IMR-90 (cell line): ENCODE measurements around the gene ATG101. TPM values are rescaled to one million over a fixed set of nuclear protein-coding genes. Genes with fewer than 3 reads are reported as not detected.

Experiments used
- ATAC-seq: fragments of 200-7000 bp; cut with Tn5 transposase; 2 replicates; pipeline ENCODE4 v1.9.1; 2020; ENCODE audit warnings: low read depth, mild to moderate bottlenecking, moderate library complexity
- BruUV-seq: library from RNA; stranded (reverse); fragments of 400-500 nt; replicated peaks from 2 replicates; lab custom pipeline; 2021; lab: Mats Ljungman, UMichigan
- CTCF ChIA-PET: fragments of 300-600 bp; formaldehyde crosslinking; extraction: SDS; loops from one replicate; lab custom pipeline; 2021; ENCODE audit warnings: antibody characterized with exemption; lab: Yijun Ruan, JAX
- POLR2A ChIA-PET: fragments of 300-600 bp; sonication (Branson Sonifier 250); formaldehyde crosslinking; loops from one replicate; lab custom pipeline; 2022; ENCODE audit warnings: antibody characterized with exemption; ENCODE audit not compliant: unreplicated experiment; lab: Charles Lee
- DNase-seq: peaks from one replicate; pipeline ENCODE4 v3.0.0; 2013
- H2AFZ ChIP-seq: replicated peaks from 2 replicates; pipeline ENCODE3; 2013; ENCODE audit warnings: low read length, mild to moderate bottlenecking; ENCODE audit not compliant: poor library complexity
- H2AK5ac ChIP-seq: 2 replicates; pipeline ENCODE4 v1.6.1; 2013; ENCODE audit warnings: low read depth, low read length, inconsistent platforms
- H2AK9ac ChIP-seq: replicated peaks from 2 replicates; pipeline ENCODE3; 2013; ENCODE audit warnings: mild to moderate bottlenecking, low read depth, low read length, moderate library complexity; ENCODE audit not compliant: poor library complexity
- H2BK120ac ChIP-seq: 2 replicates; pipeline ENCODE4 v1.6.1; 2013; ENCODE audit warnings: low read depth, low read length, inconsistent platforms
- H2BK15ac ChIP-seq: 3 replicates; pipeline ENCODE4 v1.6.1; 2013; ENCODE audit warnings: low read depth, low read length, inconsistent platforms
- H2BK20ac ChIP-seq: 2 replicates; pipeline ENCODE4 v1.6.1; 2013; ENCODE audit warnings: low read depth, mild to moderate bottlenecking, inconsistent platforms, low read length, moderate library complexity
- H2BK5ac ChIP-seq: 2 replicates; pipeline ENCODE4 v1.6.1; 2013; ENCODE audit warnings: mild to moderate bottlenecking, low read depth, low read length, inconsistent platforms; ENCODE audit not compliant: poor library complexity, severe bottlenecking
- H3K14ac ChIP-seq: replicated peaks from 2 replicates; pipeline ENCODE4 v1.6.1; 2013; ENCODE audit warnings: low read depth, low read length, inconsistent platforms
- H3K18ac ChIP-seq: 2 replicates; pipeline ENCODE4 v1.6.1; 2013; ENCODE audit warnings: low read depth, low read length, control low read depth
- H3K23ac ChIP-seq: 2 replicates; pipeline ENCODE4 v1.6.1; 2013; ENCODE audit warnings: low read depth, low read length, inconsistent platforms
- H3K27ac ChIP-seq: 2 replicates; pipeline ENCODE4 v1.5.1; 2013; ENCODE audit warnings: mild to moderate bottlenecking, control low read depth, low read length; ENCODE audit not compliant: insufficient read depth
- H3K27me3 ChIP-seq: 2 replicates; pipeline ENCODE4 v1.6.1; 2013; ENCODE audit warnings: low read length; ENCODE audit not compliant: control insufficient read depth, insufficient read depth
- H3K36me3 ChIP-seq: 2 replicates; pipeline ENCODE4 v1.6.1; 2013; ENCODE audit warnings: low read length, mixed read lengths; ENCODE audit not compliant: control insufficient read depth, insufficient read depth
- H3K4ac ChIP-seq: 2 replicates; pipeline ENCODE4 v1.6.1; 2013; ENCODE audit warnings: low read depth, low read length, inconsistent platforms
- H3K4me1 ChIP-seq: 2 replicates; pipeline ENCODE4 v1.6.1; 2013; ENCODE audit warnings: low read length, mixed read lengths; ENCODE audit not compliant: control insufficient read depth, insufficient read depth
- H3K4me2 ChIP-seq: 2 replicates; pipeline ENCODE4 v1.6.1; 2013; ENCODE audit warnings: low read depth, mild to moderate bottlenecking, control low read depth, low read length, moderate library complexity
- H3K4me3 ChIP-seq: 2 replicates; pipeline ENCODE4 v1.5.1; 2013; ENCODE audit warnings: low read depth, mild to moderate bottlenecking, control low read depth, low read length, moderate library complexity; ENCODE audit not compliant: insufficient read depth
- H3K56ac ChIP-seq: 2 replicates; pipeline ENCODE4 v1.6.1; 2013; ENCODE audit warnings: low read length, inconsistent platforms; ENCODE audit not compliant: insufficient read depth; ENCODE audit errors: extremely low read depth
- H3K79me1 ChIP-seq, 2 experiments: 2 replicates each; pipeline ENCODE4 v1.6.1; 2013; ENCODE audit warnings: low read length in 2 of 2, inconsistent platforms in 1 of 2, low read depth in 1 of 2
- H3K9ac ChIP-seq: 2 replicates; pipeline ENCODE4 v1.6.1; 2013; ENCODE audit warnings: low read depth, low read length, control low read depth
- H3K9me1 ChIP-seq: 2 replicates; pipeline ENCODE4 v1.6.1; 2013; ENCODE audit warnings: low read length, inconsistent platforms; ENCODE audit not compliant: insufficient read depth
- H3K9me3 ChIP-seq: 2 replicates; pipeline ENCODE4 v1.6.1; 2013; ENCODE audit warnings: low read length; ENCODE audit not compliant: control insufficient read depth, insufficient read depth
- H4K20me1 ChIP-seq: 2 replicates; pipeline ENCODE4 v1.6.1; 2013; ENCODE audit warnings: low read length, inconsistent platforms; ENCODE audit not compliant: insufficient read depth
- H4K5ac ChIP-seq: 2 replicates; pipeline ENCODE4 v1.6.1; 2013; ENCODE audit warnings: mild to moderate bottlenecking, low read depth, low read length, control low read depth
- H4K8ac ChIP-seq, 2 experiments: 2 replicates each; pipeline ENCODE4 v1.6.1; 2013; ENCODE audit warnings: low read depth in 2 of 2, low read length in 2 of 2, control low read depth in 1 of 2, inconsistent platforms in 1 of 2
- H4K91ac ChIP-seq: 2 replicates; pipeline ENCODE4 v1.6.1; 2013; ENCODE audit warnings: low read depth, low read length, inconsistent platforms; ENCODE audit not compliant: insufficient read depth
- BHLHE40 ChIP-seq: fragments of 150-350 bp; IDR thresholded peaks from 2 replicates; pipeline ENCODE4 v1.6.1; 2016; ENCODE audit warnings: mild to moderate bottlenecking, low read depth, low read length
- CEBPB ChIP-seq: IDR thresholded peaks from 2 replicates; pipeline ENCODE4 v1.6.1; 2012; ENCODE audit warnings: low read depth, low read length, improper control_type of control experiment
- FOS ChIP-seq: fragments of 150-350 bp; IDR thresholded peaks from 2 replicates; pipeline ENCODE4 v1.6.1; 2016; ENCODE audit warnings: low read depth, low read length
- MAFK ChIP-seq: IDR thresholded peaks from 2 replicates; pipeline ENCODE4 v1.6.1; 2012; ENCODE audit warnings: low read depth, low read length, improper control_type of control experiment
- MAZ ChIP-seq: IDR thresholded peaks from 2 replicates; pipeline ENCODE4 v1.6.1; 2012; ENCODE audit warnings: low read depth, mild to moderate bottlenecking, low read length, improper control_type of control experiment, moderate library complexity, borderline replicate concordance
- POLR2A ChIP-seq: IDR thresholded peaks from 2 replicates; pipeline ENCODE4 v1.6.1; 2012; ENCODE audit warnings: mild to moderate bottlenecking, low read depth, low read length
- RFX5 ChIP-seq: IDR thresholded peaks from 2 replicates; pipeline ENCODE4 v1.8.0; 2012; ENCODE audit warnings: low read depth, mild to moderate bottlenecking, low read length, moderate library complexity
- WGBS, 2 experiments: methylation state at CpG; one replicate each; pipeline versions ENCODE4 v1.1.5 to v1.1.7; 2013; ENCODE audit warnings: missing lambda C conversion rate in 2 of 2; ENCODE audit not compliant: insufficient read length in 1 of 2; ENCODE audit errors: extremely low coverage in 2 of 2; 5-methylcytosine and 5-hydroxymethylcytosine counted together
- dilution Hi-C: fragments of 300-500 bp; cut with HindIII; formaldehyde crosslinking; loops from one replicate; pipeline ENCODE4 v1.14.3; 2018; ENCODE audit warnings: low sequenced_read_pairs; ENCODE audit not compliant: unreplicated experiment
- in situ Hi-C: fragments of 300-500 bp; cut with MboI; formaldehyde crosslinking; loops from 3 replicates; pipeline ENCODE4 v1.14.3; 2019; ENCODE audit warnings: low sequenced_read_pairs, inconsistent platforms, mixed read lengths
- intact Hi-C: fragments of 100-400 bp; cut with micrococcal nuclease; formaldehyde crosslinking; loops from 2 replicates; pipeline ENCODE4 v1.10.0; 2022
- polyA plus RNA-seq, 3 experiments: library from polyadenylated mRNA; depleted of rRNA; stranded (reverse); fragments of >200 nt; gene quantifications; 2 replicates each; pipeline ENCODE4 v1.2.3, GENCODE V29; 2012; ENCODE audit warnings: low replicate concordance in 1 of 3
- total RNA-seq: library from RNA; depleted of rRNA; stranded (reverse); fragments of >200 nt; gene quantifications from 2 replicates; pipeline ENCODE4 v1.2.3, GENCODE V29; 2012
- TF ChIP-seq, protein P1 (sequence below): fragments of 150-350 bp; IDR thresholded peaks from 2 replicates; pipeline ENCODE4 v1.6.1; 2017; ENCODE audit warnings: mild to moderate bottlenecking, antibody characterized with exemption, low read length, low read depth

ATG101 gene
- total and polyA plus RNA-seq, 2 of the 4 experiments (the other 2 are of a cell fraction), result 93.9 to 167 TPM

- H2AK9ac ChIP-seq, result peak overlapping the region; percentile 85
- H3K36me3 ChIP-seq, result no peaks in the 10 kb centered on the region
- DNase-seq (peak; percentile 75), ATAC-seq (peak; percentile 59)
- no peaks in the 10 kb centered on the region for H3K9me3 ChIP-seq
- H3K23ac ChIP-seq, result no peak overlapping the region
- POLR2A ChIA-PET, result no interaction called here
- 18% methylated on average over 35 of the region's 53 CpGs; no CpG with 5 or more reads in 1 of the 2 experiments for WGBS, 2 experiments
- in situ Hi-C loops, result no loop called here
- no peak overlapping the region for H4K91ac ChIP-seq
- peaks cover 27% of the 10 kb centered on the region for H3K9me1 ChIP-seq
- H2AK5ac ChIP-seq, result peak overlapping the region; percentile 36; the same call in 1 of the 2 replicates
- no peak overlapping the region for H3K56ac ChIP-seq
- CTCF ChIA-PET, result interaction anchor here (1.8 kb wide), 1 partner anchor 11 kb away, joined by 7 read pairs; no protein-coding TSS in a partner anchor
- no peak overlapping the region for H2BK15ac ChIP-seq
- H4K5ac ChIP-seq, result no peak overlapping the region
- H3K27ac ChIP-seq, result no peak overlapping the region; the same call in 1 of the 2 replicates
- no peak overlapping the region for H2BK5ac ChIP-seq
- no peak overlapping the region for H4K8ac ChIP-seq
- H3K4me3 ChIP-seq, result peak overlapping the region; percentile 72
- peaks cover 8% of the 10 kb centered on the region for H3K4me1 ChIP-seq
- no peak overlapping the region for H3K18ac ChIP-seq
- intact Hi-C loops, result no loop called here
- dilution Hi-C loops, result no loop called here
- BruUV-seq, result no TSS peak
- no peak overlapping the region for H3K9ac ChIP-seq
- no peak overlapping the region for H2BK120ac ChIP-seq
- no peaks in the 10 kb centered on the region for H3K27me3 ChIP-seq
- peak overlapping the region; percentile 73 for H2AFZ ChIP-seq
- no peak overlapping the region for H3K14ac ChIP-seq
- H3K4ac ChIP-seq, result no peak overlapping the region
- TF ChIP-seq FOS, result no peak
- no peak for TF ChIP-seq RFX5
- TF ChIP-seq, protein P1, sequence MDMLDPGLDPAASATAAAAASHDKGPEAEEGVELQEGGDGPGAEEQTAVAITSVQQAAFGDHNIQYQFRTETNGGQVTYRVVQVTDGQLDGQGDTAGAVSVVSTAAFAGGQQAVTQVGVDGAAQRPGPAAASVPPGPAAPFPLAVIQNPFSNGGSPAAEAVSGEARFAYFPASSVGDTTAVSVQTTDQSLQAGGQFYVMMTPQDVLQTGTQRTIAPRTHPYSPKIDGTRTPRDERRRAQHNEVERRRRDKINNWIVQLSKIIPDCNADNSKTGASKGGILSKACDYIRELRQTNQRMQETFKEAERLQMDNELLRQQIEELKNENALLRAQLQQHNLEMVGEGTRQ, result no peak
- peak; percentile 72 for TF ChIP-seq POLR2A
- peak; percentile 94 for TF ChIP-seq MAZ
- TF ChIP-seq MAFK, result no peak
- peak; percentile 69 for TF ChIP-seq BHLHE40
- TF ChIP-seq CEBPB, result peak; percentile 68
- H2BK20ac ChIP-seq, result no peak overlapping the region
- peak overlapping the region; percentile 87 for H3K4me2 ChIP-seq
- H3K79me1 ChIP-seq, result peaks cover 13 to 51% of the 10 kb centered on the region in 2 experiments; a peak in 3 of 4 replicates
- peaks cover 32% of the 10 kb centered on the region for H4K20me1 ChIP-seq
Measured at GRCh38 chr12:52036587-52037171, 33.1 kb upstream of the ATG101 start.
